GM13977 (cell line): ENCODE results near the gene CEBPG.

Experiments
- DNase-seq: peaks from one replicate; pipeline ENCODE4 v3.0.0; 2012; ENCODE audit warnings: low spot score
- in situ Hi-C: fragments of 300-500 bp; cut with MboI; formaldehyde crosslinking; loops from one replicate; pipeline ENCODE4 v1.12.0; 2022; ENCODE audit warnings: low sequenced_read_pairs, low pct_unique_long_range_greater_than_20kb, mixed read lengths, inconsistent platforms; ENCODE audit not compliant: unreplicated experiment
- TF ChIP-seq, protein P1 (sequence below): IDR thresholded peaks from 2 replicates; pipeline ENCODE4 v1.5.1; 2012; ENCODE audit warnings: mild to moderate bottlenecking, control low read depth; ENCODE audit not compliant: insufficient read depth; ENCODE audit errors: extremely low read depth, missing control alignments

The CEBPG gene

DNA sequence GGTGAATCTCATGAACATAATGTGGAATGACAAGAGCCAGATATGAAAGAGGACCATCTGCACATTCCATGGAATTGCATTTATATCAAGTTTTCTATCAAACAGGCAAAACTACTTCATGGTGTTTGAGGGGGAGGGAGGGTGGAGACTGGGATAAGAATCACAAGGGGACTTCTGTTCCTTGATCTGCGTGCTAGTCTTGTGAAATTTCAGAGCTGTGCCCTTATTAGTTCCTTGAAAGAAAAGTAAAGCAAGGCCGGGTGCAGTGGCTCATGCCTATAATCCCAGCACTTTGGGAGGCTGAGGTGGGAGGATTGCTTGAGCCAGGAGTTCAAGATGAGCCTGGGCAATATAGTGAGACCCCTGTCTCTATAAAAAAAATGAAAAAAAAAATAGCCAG lies 30.2 kb upstream of the CEBPG start:
- in situ Hi-C loops, result no loop called here
- TF ChIP-seq, protein P1, sequence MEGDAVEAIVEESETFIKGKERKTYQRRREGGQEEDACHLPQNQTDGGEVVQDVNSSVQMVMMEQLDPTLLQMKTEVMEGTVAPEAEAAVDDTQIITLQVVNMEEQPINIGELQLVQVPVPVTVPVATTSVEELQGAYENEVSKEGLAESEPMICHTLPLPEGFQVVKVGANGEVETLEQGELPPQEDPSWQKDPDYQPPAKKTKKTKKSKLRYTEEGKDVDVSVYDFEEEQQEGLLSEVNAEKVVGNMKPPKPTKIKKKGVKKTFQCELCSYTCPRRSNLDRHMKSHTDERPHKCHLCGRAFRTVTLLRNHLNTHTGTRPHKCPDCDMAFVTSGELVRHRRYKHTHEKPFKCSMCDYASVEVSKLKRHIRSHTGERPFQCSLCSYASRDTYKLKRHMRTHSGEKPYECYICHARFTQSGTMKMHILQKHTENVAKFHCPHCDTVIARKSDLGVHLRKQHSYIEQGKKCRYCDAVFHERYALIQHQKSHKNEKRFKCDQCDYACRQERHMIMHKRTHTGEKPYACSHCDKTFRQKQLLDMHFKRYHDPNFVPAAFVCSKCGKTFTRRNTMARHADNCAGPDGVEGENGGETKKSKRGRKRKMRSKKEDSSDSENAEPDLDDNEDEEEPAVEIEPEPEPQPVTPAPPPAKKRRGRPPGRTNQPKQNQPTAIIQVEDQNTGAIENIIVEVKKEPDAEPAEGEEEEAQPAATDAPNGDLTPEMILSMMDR, result no peak
- no peak for DNase-seq

DNA sequence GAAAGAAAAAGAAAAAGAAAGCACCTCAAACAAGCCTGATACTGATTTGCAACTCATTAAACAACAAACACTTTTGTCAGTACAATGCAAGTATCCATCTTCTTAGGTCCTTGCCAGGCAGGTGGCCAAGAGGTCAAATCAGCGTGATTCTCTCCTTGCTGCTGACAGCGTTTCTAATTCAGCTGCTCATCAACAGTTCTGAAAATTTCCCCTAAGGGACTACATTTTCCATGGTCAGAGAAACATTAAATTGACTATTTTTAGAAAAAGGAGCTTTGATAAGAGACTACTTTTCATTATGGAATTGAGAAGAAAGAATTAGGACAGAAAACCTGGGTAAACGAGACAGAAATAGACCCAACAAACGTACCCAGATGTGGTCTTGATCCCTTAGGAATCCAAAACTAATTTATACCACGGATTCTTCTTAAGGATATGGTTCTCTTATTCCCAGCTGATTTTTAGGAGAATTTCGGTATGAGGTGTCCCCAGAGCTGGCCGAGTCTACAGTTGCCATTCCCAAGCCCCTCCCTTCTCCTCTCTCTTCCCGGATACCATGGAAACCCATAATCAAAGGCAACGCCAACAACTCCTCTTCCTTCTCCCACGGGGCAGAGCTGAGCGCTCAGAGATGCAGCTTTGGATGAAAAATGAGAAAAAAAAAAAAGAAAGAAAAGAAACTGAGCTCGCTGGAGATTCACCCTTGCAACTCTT lies 29.5 kb upstream of the CEBPG start:
- in situ Hi-C loops, result no loop called here
- TF ChIP-seq, protein P1, result no peak
- DNase-seq, result no peak

DNA sequence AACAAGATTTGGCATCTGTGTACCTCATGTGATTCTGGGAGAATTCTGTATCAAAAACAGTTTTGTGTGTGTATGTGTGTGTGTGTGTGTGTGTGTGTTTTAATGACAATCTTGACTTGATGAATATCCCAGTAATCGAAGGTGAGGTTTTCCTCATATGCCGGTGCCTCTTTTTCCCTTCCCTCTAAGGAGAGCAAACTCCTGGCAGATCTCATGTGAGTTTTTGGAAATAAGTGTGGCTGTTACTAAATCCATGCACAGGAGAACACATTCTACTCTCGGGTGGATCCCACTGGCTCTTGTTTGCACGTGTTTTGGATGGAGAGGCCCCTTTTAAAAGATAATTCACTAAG lies 29.0 kb upstream of the CEBPG start:
- DNase-seq, result no peak
- in situ Hi-C loops, result no loop called here
- TF ChIP-seq, protein P1, result no peak

GRCh38 chr19:33345163-33345562 lies 28.3 kb upstream of the CEBPG start:
- in situ Hi-C loops, result no loop called here
- TF ChIP-seq, protein P1, result no peak
- DNase-seq, result no peak

- TF ChIP-seq, protein P1, result no peak
- in situ Hi-C loops, result no loop called here
- DNase-seq, result no peak
These were observed 26.8 kb upstream of the CEBPG start for GRCh38 chr19:33346665-33347064.

- DNase-seq, result no peak
- in situ Hi-C loops, result no loop called here
- TF ChIP-seq, protein P1, result no peak
These were observed 26.2 kb upstream of the CEBPG start for GRCh38 chr19:33347300-33347699.
